Upper lobe of left lung (tissue), 4 donors: Measurements from ENCODE around the gene MAPK12.

Experiments
- EP300 ChIP-seq, 4 donors: sonication (generic); formaldehyde crosslinking; IDR thresholded peaks; one replicate each; pipeline ENCODE4 v1.5.1; 2017; ENCODE audit warnings: antibody characterized with exemption in 4 of 4, control low read depth in 2 of 4
- POLR2A ChIP-seq, 4 donors: fragments of 450-650 bp; IDR thresholded peaks; one replicate each; pipeline ENCODE4 v1.5.1; 2016 to 2017; ENCODE audit warnings: antibody characterized with exemption in 4 of 4, mild to moderate bottlenecking in 2 of 4
- POLR2AphosphoS5 ChIP-seq, 2 donors: sonication (generic); formaldehyde crosslinking; IDR thresholded peaks; one replicate each; pipeline ENCODE4 v1.5.1; 2017; ENCODE audit warnings: antibody characterized with exemption in 2 of 2
- TF ChIP-seq, protein P1 (sequence below), 6 experiments: fragments of 450-650 bp in 4 of 6; fragments of 200-600 bp in 2 of 6; sonication (generic) in 2 of 6; IDR thresholded peaks; one replicate each; pipeline ENCODE4 v1.5.1; 2016 to 2019; ENCODE audit warnings: antibody characterized with exemption in 6 of 6

DNA sequence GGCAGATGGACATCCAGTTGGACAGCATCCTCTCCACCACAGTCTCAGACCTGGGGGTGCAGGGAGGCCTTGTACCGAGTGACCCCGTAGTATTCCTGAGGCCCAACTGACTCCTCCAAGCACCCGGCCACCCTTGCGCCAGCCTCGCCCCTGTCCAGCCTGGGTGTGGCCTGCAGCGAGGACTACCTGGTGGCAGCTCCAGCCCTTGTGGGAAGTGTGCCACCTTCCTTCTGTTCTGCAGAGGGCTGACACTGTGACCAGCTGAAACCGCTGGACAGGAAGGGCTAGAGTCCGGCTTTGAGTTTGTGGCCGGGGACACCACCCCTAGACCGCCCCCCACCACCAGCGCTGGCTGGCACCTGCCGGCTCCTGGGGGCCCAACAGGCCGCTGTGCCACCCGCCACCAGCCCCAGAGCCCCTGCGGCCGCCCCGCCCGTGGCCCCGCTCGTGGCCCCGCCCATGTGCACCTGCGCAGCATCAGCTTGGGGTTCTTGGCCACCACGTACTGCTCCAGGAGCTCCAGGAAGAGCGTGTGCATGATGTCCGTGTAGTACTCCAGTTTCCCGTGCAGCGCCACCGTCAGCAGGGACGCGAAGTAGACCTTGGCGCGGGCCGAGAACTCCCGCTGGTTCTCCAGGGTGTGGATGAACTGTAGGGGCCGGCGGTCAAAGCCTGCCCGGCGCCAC lies 18.7 kb upstream of the MAPK12 start:
- TF ChIP-seq POLR2A (IDR thresholded peaks at IDR 0.05): no peak
- TF ChIP-seq, protein P1, sequence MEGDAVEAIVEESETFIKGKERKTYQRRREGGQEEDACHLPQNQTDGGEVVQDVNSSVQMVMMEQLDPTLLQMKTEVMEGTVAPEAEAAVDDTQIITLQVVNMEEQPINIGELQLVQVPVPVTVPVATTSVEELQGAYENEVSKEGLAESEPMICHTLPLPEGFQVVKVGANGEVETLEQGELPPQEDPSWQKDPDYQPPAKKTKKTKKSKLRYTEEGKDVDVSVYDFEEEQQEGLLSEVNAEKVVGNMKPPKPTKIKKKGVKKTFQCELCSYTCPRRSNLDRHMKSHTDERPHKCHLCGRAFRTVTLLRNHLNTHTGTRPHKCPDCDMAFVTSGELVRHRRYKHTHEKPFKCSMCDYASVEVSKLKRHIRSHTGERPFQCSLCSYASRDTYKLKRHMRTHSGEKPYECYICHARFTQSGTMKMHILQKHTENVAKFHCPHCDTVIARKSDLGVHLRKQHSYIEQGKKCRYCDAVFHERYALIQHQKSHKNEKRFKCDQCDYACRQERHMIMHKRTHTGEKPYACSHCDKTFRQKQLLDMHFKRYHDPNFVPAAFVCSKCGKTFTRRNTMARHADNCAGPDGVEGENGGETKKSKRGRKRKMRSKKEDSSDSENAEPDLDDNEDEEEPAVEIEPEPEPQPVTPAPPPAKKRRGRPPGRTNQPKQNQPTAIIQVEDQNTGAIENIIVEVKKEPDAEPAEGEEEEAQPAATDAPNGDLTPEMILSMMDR (IDR thresholded peaks at IDR 0.05): no peak
- no peak for TF ChIP-seq EP300 (IDR thresholded peaks at IDR 0.05)
- TF ChIP-seq POLR2AphosphoS5 (IDR thresholded peaks at IDR 0.05): no peak
